SK-N-MC (cell line): ENCODE measurements around the gene BMAL2.

Experiments
- DNase-seq: peaks from one replicate; pipeline ENCODE4 v3.0.0-alpha.2; 2011; ENCODE audit warnings: low read depth, low spot score
- H3K27ac ChIP-seq: fragments of 200-600 bp; sonication (generic); 2 replicates; pipeline ENCODE4 v1.5.1; 2016; ENCODE audit warnings: mixed run types
- H3K36me3 ChIP-seq: fragments of 200-600 bp; sonication (generic); 2 replicates; pipeline ENCODE4 v1.6.1; 2017; ENCODE audit warnings: antibody characterized with exemption, low read length, mixed read lengths; ENCODE audit not compliant: insufficient read depth
- H3K4me3 ChIP-seq: fragments of 200-600 bp; sonication (generic); 2 replicates; pipeline ENCODE4 v1.5.1; 2016
- H3K9ac ChIP-seq: fragments of 200-600 bp; sonication (generic); 2 replicates; pipeline ENCODE4 v1.8.0; 2017; ENCODE audit warnings: mixed run types, mixed read lengths; ENCODE audit not compliant: insufficient read length
- H3K9me3 ChIP-seq: fragments of 200-600 bp; sonication (generic); 2 replicates; pipeline ENCODE4 v1.6.1; 2017; ENCODE audit warnings: low read depth, mild to moderate bottlenecking, antibody characterized with exemption, low read length, moderate library complexity, mixed read lengths
- EZH2 ChIP-seq: fragments of 200-600 bp; sonication (generic); IDR thresholded peaks from one replicate; pipeline ENCODE4 v1.6.1; 2017; ENCODE audit warnings: antibody characterized with exemption
- FOXP2 ChIP-seq: optimal IDR thresholded peaks from 2 replicates; pipeline ENCODE3; 2011; ENCODE audit warnings: mild to moderate bottlenecking, moderate library complexity; ENCODE audit not compliant: insufficient read depth; ENCODE audit errors: extremely low read length, control extremely low read depth
- POLR2AphosphoS5 ChIP-seq: IDR thresholded peaks from 2 replicates; pipeline ENCODE4 v1.6.1; 2012; ENCODE audit warnings: mild to moderate bottlenecking, low read depth, low read length, borderline replicate concordance

Gene BMAL2

GRCh38 chr12:27309995-27310315, 22.7 kb upstream of the BMAL2 start:
- Histone ChIP-seq H3K9ac (no peak overlapping the region), H3K27ac (no peak overlapping the region), H3K36me3 (peaks cover 6% of the 10 kb centered on the region; the same call in 1 of the 2 replicates), H3K4me3 (no peak overlapping the region), H3K9me3 (no peaks in the 10 kb centered on the region)
- no peak for DNase-seq
- TF ChIP-seq EZH2 (no peak), FOXP2 (no peak), POLR2AphosphoS5 (no peak)

DNA sequence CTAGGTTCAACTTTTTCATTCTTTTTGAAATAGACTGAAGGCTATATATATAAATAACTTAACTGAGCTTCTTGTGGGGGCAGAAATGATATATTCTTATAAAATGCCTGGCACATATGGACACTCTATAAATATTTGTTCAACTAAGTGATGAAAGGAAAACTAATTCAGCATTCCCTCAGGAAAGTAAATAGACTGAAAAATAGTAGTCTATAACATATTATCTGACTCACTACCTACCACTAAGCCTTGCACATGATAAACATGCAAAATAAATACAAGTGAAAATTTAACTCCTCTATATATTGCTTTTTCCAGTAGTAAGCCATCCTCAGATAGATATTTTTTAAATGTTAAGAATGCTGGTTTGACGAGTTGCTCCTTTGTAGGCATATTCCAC, 15.7 kb upstream of the BMAL2 start:
- H3K9me3 ChIP-seq = no peaks in the 10 kb centered on the region
- no peak overlapping the region for H3K4me3 ChIP-seq
- H3K27ac ChIP-seq = no peak overlapping the region
- no peaks in the 10 kb centered on the region; the same call in 1 of the 2 replicates for H3K36me3 ChIP-seq
- TF ChIP-seq FOXP2 = no peak
- TF ChIP-seq POLR2AphosphoS5 = no peak
- TF ChIP-seq EZH2 = no peak
- no peak for DNase-seq
- no peak overlapping the region for H3K9ac ChIP-seq

DNA sequence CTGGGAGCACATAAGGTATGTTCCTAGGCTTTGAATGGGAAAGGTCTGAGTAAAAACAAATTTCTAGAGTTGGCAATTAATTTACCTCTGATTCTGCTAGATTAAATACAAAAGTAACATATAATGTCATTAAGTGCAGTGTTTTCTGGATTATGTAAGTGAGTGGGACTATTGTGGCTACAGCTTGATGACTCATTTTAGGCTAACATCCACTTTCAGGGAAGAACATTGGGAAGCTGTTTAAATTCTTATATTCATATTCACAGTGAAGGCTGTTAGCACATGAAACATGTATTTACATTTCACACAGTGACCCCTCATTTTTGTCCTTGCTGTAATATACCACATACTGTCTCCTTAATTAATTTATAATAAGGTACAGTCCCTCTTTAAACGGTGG, 13.2 kb upstream of the BMAL2 start:
- Histone ChIP-seq H3K27ac (no peak overlapping the region), H3K9ac (no peak overlapping the region), H3K9me3 (no peaks in the 10 kb centered on the region), H3K4me3 (no peak overlapping the region), H3K36me3 (peaks cover 3% of the 10 kb centered on the region; the same call in 1 of the 2 replicates)
- TF ChIP-seq FOXP2 (no peak), POLR2AphosphoS5 (no peak), EZH2 (no peak)
- DNase-seq = no peak

DNA sequence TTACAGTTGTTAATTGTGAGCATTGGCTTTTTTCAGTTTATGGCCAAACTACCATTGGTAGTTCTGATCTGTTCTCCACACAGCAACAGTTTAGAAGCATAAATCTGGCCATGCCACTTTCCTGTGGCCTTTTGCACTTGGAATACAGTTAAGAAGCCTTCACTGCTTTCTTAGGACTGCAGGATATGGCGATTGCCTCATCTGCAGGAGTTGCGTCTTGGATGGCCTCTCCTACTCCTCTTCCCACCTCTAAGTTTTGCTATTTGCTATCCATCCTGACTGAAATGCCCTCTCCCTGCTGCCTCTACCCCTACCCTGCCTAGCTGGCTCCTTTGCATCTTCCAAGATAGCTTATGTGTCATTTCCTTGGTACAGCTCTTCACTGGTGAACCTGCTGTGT, 12.8 kb upstream of the BMAL2 start:
- TF ChIP-seq FOXP2 = no peak
- TF ChIP-seq POLR2AphosphoS5 = no peak
- no peak for TF ChIP-seq EZH2
- Histone ChIP-seq H3K4me3 (no peak overlapping the region), H3K9ac (no peak overlapping the region), H3K27ac (no peak overlapping the region), H3K9me3 (no peaks in the 10 kb centered on the region), H3K36me3 (0 out of 2 replicates have a peak, but pooled peaks cover 3% of the 10 kb centered on the region)
- no peak for DNase-seq

DNA sequence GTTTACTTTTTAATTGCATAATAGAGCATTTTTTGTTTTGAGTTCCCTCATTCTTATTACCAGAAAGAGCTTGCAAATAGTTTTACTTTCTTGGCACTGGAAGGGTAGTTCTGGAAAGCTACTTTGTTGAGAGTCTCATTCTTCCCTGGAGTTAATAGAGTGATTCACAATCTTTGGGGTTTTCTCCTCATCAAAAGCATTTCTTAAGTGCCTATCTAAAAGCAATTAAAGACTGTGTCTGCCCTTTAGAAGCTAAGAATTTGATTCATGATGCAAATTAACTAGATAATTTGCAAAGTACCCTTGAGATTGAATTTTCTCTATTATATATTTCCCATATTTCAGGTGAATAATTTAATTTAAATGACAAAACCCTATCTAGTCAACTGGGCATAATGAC, 8.1 kb upstream of the BMAL2 start:
- no peak for DNase-seq
- H3K36me3 ChIP-seq = 0 out of 2 replicates have a peak, but pooled peaks cover 3% of the 10 kb centered on the region
- no peak for TF ChIP-seq FOXP2
- no peak overlapping the region for H3K27ac ChIP-seq
- H3K9me3 ChIP-seq = no peaks in the 10 kb centered on the region
- no peak overlapping the region for H3K4me3 ChIP-seq
- H3K9ac ChIP-seq = no peak overlapping the region

DNA sequence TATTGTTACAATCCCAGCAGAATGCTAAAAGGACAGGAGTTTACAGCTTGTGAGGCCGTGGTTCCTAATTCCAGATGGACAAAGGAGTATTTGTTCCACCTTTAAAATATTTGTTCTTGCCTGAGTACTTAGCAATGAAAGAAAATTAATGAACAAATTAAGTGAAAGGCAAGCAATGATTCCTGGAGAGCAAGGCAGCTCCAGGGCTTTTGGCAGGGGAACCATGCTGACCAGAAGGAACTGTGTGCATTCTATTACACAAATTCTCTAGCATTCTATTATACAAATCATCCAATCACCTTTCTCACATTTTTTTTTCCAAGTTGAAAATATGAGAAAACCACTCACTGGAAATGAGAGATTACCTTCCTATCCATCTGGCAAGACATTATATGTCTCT, 1.8 kb upstream of the BMAL2 start:
- Histone ChIP-seq H3K36me3 (no peaks in the 10 kb centered on the region), H3K9ac (no peak overlapping the region), H3K9me3 (no peaks in the 10 kb centered on the region), H3K27ac (no peak overlapping the region), H3K4me3 (no peak overlapping the region)
- TF ChIP-seq POLR2AphosphoS5 (no peak), EZH2 (no peak), FOXP2 (no peak)
- no peak for DNase-seq

DNA sequence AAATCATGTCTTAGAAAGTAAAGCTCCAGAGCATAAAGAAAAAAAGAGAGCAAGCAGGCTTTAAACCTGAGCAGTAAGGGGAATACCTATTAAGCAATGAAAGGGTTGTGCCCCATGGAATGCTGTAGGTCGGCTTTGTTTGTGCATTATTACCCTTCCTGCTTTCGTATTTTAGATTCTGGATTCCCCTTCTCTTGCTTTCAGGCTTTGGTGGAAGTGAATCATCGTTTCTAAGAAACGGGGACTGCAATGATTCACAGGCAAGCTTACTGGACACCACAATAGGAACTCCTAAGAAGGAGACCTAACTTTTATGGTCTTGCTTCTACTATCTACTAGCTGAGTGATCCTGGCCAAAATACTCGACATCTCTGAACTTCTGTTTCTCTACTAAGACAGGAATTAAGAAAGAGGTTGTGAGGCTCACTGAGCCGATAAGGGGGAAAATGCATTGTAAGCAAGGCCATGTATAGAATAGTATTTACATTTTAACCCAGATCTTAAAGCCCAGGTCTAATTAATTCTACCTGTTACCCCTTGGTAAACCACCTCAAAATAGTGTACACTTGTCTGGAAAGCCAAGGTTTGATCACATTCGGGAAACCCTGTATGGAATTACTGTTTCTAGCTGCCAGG, 1.2 kb upstream of the BMAL2 start:
- Histone ChIP-seq H3K4me3 (no peak overlapping the region), H3K9me3 (no peaks in the 10 kb centered on the region), H3K9ac (no peak overlapping the region), H3K27ac (no peak overlapping the region), H3K36me3 (no peaks in the 10 kb centered on the region)
- no peak for DNase-seq
- TF ChIP-seq POLR2AphosphoS5 = no peak
- no peak for TF ChIP-seq EZH2
- TF ChIP-seq FOXP2 = no peak

GRCh38 chr12:27331927-27332324, 710 bp upstream of the BMAL2 start:
- no peak for DNase-seq
- peak overlapping the region; percentile 92 for H3K4me3 ChIP-seq
- TF ChIP-seq POLR2AphosphoS5 = no peak
- TF ChIP-seq EZH2 = no peak
- no peak for TF ChIP-seq FOXP2
- no peaks in the 10 kb centered on the region for H3K9me3 ChIP-seq
- no peaks in the 10 kb centered on the region for H3K36me3 ChIP-seq
- no peak overlapping the region for H3K27ac ChIP-seq
- no peak overlapping the region for H3K9ac ChIP-seq

- no peak for TF ChIP-seq FOXP2
- no peak for TF ChIP-seq POLR2AphosphoS5
- no peak for TF ChIP-seq EZH2
- H3K9me3 ChIP-seq = no peaks in the 10 kb centered on the region
- no peak overlapping the region for H3K27ac ChIP-seq
- H3K36me3 ChIP-seq = no peaks in the 10 kb centered on the region
- DNase-seq = no peak
- peak overlapping the region; percentile 33 for H3K9ac ChIP-seq
- H3K4me3 ChIP-seq = peak overlapping the region; percentile 92
Observed at GRCh38 chr12:27332407-27332713, 276 bp upstream of the BMAL2 start.

- H3K27ac ChIP-seq = no peak overlapping the region
Observed at GRCh38 chr12:27333403-27334009, 870 bp downstream of the BMAL2 start.

More at GRCh38 chr12:27333403-27334009, 870 bp downstream of the BMAL2 start:
- H3K9me3 ChIP-seq = no peaks in the 10 kb centered on the region
- DNase-seq = no peak
- no peaks in the 10 kb centered on the region for H3K36me3 ChIP-seq
- H3K4me3 ChIP-seq = peak overlapping the region; percentile 92
- TF ChIP-seq FOXP2 = no peak
- TF ChIP-seq EZH2 = no peak
- no peak for TF ChIP-seq POLR2AphosphoS5
- H3K9ac ChIP-seq = peak overlapping the region; percentile 19
